ENCODE data around the gene ETV6.

- TF ChIP-seq YY1 (IDR thresholded peaks at IDR 0.05; ENCODE audit: insufficient read depth, insufficient read length): no peak
- no peak for TF ChIP-seq ZNF274 (IDR thresholded peaks at IDR 0.05; ENCODE audit: low read depth, low read length)
- no peak for TF ChIP-seq SUZ12 (IDR thresholded peaks at IDR 0.05; ENCODE audit: extremely low read depth, insufficient read depth, insufficient read length)
These were observed 70.2 kb downstream of the ETV6 start for GRCh38 chr12:11719678-11720099.
